ENCODE data around the gene RAB30.

DNA sequence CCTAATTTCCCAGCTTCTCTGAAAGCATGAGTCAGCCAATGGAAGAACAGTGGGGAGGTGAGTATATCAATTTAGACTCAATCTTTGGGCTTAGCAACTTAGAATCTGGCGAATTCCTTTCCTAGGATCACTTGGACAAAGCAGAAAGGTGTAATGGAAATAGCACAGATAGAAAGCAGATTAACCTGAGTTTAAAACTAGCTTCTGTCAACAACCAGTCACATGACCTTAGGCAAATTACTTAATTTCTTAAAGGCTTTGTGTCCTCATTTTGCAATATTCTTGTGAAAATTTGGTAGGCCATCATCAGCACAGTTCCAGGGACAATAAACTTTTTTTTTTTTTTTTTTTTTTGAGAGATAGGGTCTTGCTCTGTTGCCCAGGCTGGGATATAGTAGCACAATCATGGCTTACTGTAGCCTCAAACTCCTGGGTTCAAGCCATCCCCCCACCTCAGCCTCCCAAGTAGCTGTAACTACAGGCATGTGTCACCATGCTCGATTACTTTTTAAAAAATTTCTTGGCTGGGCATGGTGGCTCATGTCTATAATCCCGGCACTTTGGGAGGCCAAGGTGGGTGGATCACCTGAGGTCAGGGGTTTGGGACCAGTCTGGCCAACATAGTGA lies 44.4 kb upstream of the RAB30 start:
- TF ChIP-seq, protein P1, sequence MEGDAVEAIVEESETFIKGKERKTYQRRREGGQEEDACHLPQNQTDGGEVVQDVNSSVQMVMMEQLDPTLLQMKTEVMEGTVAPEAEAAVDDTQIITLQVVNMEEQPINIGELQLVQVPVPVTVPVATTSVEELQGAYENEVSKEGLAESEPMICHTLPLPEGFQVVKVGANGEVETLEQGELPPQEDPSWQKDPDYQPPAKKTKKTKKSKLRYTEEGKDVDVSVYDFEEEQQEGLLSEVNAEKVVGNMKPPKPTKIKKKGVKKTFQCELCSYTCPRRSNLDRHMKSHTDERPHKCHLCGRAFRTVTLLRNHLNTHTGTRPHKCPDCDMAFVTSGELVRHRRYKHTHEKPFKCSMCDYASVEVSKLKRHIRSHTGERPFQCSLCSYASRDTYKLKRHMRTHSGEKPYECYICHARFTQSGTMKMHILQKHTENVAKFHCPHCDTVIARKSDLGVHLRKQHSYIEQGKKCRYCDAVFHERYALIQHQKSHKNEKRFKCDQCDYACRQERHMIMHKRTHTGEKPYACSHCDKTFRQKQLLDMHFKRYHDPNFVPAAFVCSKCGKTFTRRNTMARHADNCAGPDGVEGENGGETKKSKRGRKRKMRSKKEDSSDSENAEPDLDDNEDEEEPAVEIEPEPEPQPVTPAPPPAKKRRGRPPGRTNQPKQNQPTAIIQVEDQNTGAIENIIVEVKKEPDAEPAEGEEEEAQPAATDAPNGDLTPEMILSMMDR (IDR thresholded peaks at IDR 0.05; ENCODE audit: extremely low read depth in 1 of 2, insufficient read depth in 1 of 2, low read depth in 1 of 2, low read length in 2 of 2), result no peak
- TF ChIP-seq EZH2 (IDR thresholded peaks at IDR 0.05; ENCODE audit: borderline replicate concordance, low read depth, low read length, severe bottlenecking) (no peak), POLR2A (IDR thresholded peaks at IDR 0.05; ENCODE audit: low read depth, low read length) (no peak), POLR2AphosphoS5 (IDR thresholded peaks at IDR 0.05; ENCODE audit: insufficient read depth, low read depth, low read length) (no peak), MYC (IDR thresholded peaks at IDR 0.05; ENCODE audit: low read depth, low read length) (no peak)
